GM21786 (cell line): ENCODE measurements around the gene MED27.
"Not testable (repeated sequence)": the region's sequence is repeated elsewhere in the genome, so short reads cannot be mapped to it uniquely, and the experiment has no call there.

ENCODE experiments used
- ATAC-seq: cut with Tn5 transposase; IDR thresholded peaks from one replicate; pipeline ENCODE4 v1.9.1; 2021; ENCODE audit not compliant: unreplicated experiment

The MED27 gene

GRCh38 chr9:132020272-132020671 is 59.4 kb downstream of the MED27 start:
- no peak for ATAC-seq

- ATAC-seq, result no peak
These were observed 60.0 kb downstream of the MED27 start for GRCh38 chr9:132019702-132020101.

- no peak for ATAC-seq
These were observed 60.7 kb downstream of the MED27 start for GRCh38 chr9:132018957-132019405.

GRCh38 chr9:132016456-132016855 is 63.2 kb downstream of the MED27 start:
- ATAC-seq, result no peak

GRCh38 chr9:132015866-132016265 is 63.8 kb downstream of the MED27 start:
- ATAC-seq, result no peak

GRCh38 chr9:132014218-132014805 is 65.4 kb downstream of the MED27 start:
- ATAC-seq, result no peak

GRCh38 chr9:132012704-132013357 is 66.8 kb downstream of the MED27 start:
- ATAC-seq, result no peak

GRCh38 chr9:132011896-132012295 is 67.8 kb downstream of the MED27 start:
- no peak for ATAC-seq

GRCh38 chr9:132011309-132011708 is 68.4 kb downstream of the MED27 start:
- no peak for ATAC-seq

- ATAC-seq, result not testable (repeated sequence)
These were observed 69.5 kb downstream of the MED27 start for GRCh38 chr9:132010201-132010600.

- no peak for ATAC-seq
These were observed 70.5 kb downstream of the MED27 start for GRCh38 chr9:132008855-132009812.

- no peak for ATAC-seq
These were observed 71.4 kb downstream of the MED27 start for GRCh38 chr9:132008184-132008803.

GRCh38 chr9:132007371-132008025 is 72.2 kb downstream of the MED27 start:
- ATAC-seq, result no peak

GRCh38 chr9:132006677-132007370 is 72.8 kb downstream of the MED27 start:
- peak; percentile 79 for ATAC-seq

GRCh38 chr9:132005899-132006298 is 73.8 kb downstream of the MED27 start:
- ATAC-seq, result no peak

- no peak for ATAC-seq
These were observed 75.3 kb downstream of the MED27 start for GRCh38 chr9:132004323-132004722.

- no peak for ATAC-seq
These were observed 75.8 kb downstream of the MED27 start for GRCh38 chr9:132003896-132004295.

GRCh38 chr9:132003319-132003704 is 76.4 kb downstream of the MED27 start:
- ATAC-seq, result no peak

GRCh38 chr9:132002643-132003318 is 76.9 kb downstream of the MED27 start:
- ATAC-seq, result no peak

- no peak for ATAC-seq
These were observed 78.1 kb downstream of the MED27 start for GRCh38 chr9:132001567-132001966.
